Cardiac septum (tissue), 1 donor: Measurements from ENCODE around the gene UNKL. TPM values are rescaled to one million over a fixed set of nuclear protein-coding genes. Genes with fewer than 3 reads are reported as not detected.
"Not testable (repeated sequence)": the region's sequence is repeated elsewhere in the genome, so short reads cannot be mapped to it uniquely, and the experiment has no call there.

ENCODE experiments used
- DNase-seq: peaks from one replicate; pipeline ENCODE4 v3.0.0-alpha.2; 2020; ENCODE audit warnings: low spot score
- intact Hi-C: fragments of 100-400 bp; cut with DNase I; formaldehyde crosslinking; loops from one replicate; pipeline ENCODE4 v1.14.0; 2022
- total RNA-seq: library from RNA; stranded (reverse); fragmentation: NEBNext Ultra II Directional; extraction: Animal tissue kit (Norgen Biotek cat#: 25700); gene quantifications from one replicate; pipeline ENCODE4 v1.2.1, GENCODE V29; 2021
- donor health status: DM: no; HTN: no; CAD: no.

Gene UNKL
- total RNA-seq, 1 donor from 2014 or later, result 7.4 TPM

DNA sequence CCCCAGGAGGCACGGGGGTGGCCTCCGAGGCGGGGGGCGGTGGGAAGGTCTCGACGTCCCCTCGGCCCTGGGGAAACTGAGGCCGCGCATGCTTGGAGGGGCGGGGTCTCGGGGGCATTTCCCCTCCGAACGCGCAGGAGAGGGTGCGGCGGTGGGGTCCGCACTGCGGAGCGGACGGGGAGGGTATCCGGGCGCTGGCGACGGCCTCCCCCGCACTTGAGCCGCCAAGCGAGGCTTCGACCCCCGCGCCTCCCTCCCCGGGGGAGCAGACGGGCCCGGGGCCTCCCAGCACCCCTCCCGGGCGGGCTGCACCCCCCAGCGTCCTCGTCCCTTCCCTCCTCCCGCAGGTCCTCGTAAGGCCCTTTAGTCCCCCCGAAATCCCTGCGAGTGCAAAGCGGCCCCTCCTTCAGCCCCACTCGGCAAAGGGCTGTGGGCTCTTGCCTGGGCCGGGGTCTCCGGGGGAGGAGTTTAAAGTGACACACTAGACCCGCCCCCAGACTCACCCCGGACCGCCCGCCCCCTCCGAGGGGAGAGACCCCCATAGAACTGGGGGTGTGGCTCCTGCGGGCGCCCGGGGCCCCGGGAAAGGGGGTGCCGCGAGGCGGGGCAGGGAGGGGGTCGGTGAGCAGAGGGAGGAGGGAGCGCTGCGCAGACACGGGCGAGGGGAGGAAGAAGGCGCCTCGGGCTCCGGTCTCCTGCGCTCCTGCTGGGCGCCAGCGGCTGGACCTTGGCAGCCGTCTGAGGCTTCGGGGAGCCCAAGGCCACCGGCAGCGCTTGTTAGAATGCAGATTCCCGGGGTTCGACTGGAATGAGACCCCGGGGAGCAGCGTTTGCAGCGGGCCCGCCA is 80.4 kb downstream of the UNKL start:
- DNase-seq, result no peak
- intact Hi-C loops, result loop anchor here (10.0 kb wide), 1 partner anchor 59 kb away; no protein-coding TSS in a partner anchor

DNA sequence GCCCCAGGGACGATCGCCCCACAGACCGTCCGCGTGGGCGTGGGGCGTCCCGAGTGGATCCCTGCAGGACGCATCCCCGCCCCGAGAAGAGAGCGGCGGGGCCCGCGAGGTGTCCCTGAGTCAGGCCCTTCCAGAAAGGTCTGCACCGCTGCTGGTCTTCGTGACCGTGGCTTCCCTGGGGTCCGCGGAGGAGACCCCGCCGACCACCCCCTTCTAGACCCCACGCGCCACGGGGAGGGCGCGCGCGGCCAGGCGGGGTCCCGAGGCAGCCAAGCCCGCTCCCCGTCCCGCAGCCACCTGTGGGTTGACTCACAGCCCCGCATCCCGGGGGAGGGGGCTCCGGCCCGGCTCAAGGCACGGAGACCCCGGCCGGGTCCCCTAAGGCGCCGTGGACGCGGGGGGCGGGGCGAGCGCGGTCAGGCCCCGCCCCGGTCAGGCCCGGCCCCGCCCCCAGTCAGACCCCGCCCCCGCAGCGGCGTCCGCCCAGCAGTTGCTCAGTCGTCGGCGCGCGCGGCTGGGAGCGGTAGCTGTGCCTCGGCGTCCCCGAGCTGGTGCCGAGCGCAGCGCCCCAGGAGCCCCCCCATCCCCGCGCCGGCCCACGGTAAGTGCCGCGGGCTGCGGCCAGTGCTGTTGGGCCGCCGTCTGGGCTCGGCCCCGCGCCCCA is 81.2 kb downstream of the UNKL start, which contains the start of gene BAIAP3:
Gene BAIAP3 (plus strand): TSS at position 497 of the 664 bp plus-strand sequence. CDS start 4,905 bp downstream, outside the sequence.
- DNase-seq, result no peak
- intact Hi-C loops, result loop anchor here (10.0 kb wide), 1 partner anchor 58 kb away; no protein-coding TSS in a partner anchor

GRCh38 chr16:1332618-1333148 is 81.8 kb downstream of the UNKL start:
- DNase-seq, result no peak
- intact Hi-C loops, result loop anchor here (10.0 kb wide), 1 partner anchor 58 kb away; no protein-coding TSS in a partner anchor

DNA sequence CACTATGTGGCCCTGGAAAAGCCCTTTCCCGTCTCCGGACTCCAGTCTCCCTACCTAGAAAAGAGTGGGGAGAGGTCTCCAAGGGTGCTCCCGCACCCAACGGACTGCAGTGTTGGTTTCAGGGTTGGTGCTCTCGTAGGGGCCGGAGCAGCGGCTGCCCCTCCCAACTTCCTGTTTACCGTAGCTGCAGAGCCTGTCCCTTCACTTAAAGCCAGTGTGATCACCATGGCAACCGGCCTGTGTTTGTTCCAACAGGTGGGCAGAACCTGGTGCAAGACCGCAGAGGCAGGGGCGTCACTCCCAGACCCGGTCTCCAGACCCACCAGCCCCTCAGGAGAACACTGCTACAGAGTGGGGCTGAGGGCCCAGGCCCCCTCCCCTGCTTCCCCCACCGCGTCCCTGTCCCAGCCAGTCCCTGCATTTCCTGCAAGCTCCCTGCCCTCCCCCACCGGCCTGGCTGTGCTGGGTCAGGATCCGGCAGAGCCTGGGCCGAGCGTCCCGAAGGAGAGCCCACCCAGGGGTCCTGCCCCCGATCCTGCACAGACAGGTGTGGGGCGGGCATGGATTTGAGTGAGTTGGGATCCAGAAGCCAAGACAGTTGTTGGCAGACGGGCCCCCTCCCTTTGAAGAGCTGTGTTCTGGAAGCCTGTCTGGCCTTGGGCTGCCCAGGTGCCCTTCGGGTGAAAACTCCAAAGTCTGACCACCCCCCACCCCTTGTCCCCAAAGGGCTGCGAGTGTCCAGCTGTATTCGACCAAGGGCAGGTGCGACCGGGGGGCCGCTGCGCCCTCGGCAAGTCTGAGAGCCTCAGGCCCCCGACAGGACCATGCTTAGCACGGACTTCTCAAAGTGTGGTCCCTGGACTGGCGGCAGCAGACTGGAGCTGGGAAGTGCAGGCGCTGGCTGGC is 82.5 kb downstream of the UNKL start:
- DNase-seq, result no peak
- intact Hi-C loops, result loop anchor here (10.0 kb wide), 1 partner anchor 57 kb away; no protein-coding TSS in a partner anchor

GRCh38 chr16:1330931-1331711 is 83.4 kb downstream of the UNKL start:
- intact Hi-C loops, result loop anchor here (10.0 kb wide), 1 partner anchor 56 kb away; no protein-coding TSS in a partner anchor
- no peak for DNase-seq

GRCh38 chr16:1330260-1330914 is 84.1 kb downstream of the UNKL start:
- DNase-seq, result no peak
- intact Hi-C loops, result loop anchor here (10.0 kb wide), 1 partner anchor 56 kb away; no protein-coding TSS in a partner anchor

DNA sequence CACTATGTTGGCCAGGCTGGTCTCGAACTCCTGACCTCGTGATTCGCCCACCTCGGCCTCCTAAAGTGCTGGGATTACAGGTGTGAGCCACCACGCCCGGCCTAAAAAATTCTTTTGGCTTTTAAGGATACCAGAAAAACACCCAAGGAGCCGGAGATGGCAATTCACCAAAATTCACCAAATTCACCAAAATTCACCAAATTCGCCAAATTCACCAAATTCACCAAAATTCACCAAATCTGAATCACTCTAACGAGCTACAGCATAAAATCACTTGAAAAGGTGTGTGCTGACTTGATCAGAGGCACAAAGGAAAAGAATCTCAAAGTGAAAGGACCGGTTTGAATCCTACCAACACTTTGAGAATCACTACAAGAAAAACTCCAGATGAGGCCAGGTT is 85.5 kb downstream of the UNKL start:
- DNase-seq, intact Hi-C loops: not testable (repeated sequence)

DNA sequence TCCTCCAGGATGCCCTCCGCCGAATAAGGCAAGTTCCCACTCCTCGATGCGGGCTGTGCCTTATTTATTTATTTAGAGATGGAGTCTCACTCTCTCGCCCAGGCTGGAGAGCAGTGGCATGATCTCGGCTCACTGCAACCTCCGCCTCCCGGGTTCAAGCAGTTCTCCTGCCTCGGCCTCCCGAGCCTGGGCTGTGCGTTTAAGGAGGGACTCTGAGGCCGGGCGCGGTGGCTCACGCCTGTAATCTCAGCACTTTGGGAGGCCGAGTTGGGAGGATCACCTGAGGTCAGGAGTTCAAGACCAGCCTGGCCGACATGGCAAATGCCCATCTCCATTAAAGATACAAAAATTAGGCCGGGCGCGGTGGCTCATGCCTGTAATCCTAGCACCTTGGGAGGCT is 86.4 kb downstream of the UNKL start:
- DNase-seq, intact Hi-C loops: not testable (repeated sequence)

DNA sequence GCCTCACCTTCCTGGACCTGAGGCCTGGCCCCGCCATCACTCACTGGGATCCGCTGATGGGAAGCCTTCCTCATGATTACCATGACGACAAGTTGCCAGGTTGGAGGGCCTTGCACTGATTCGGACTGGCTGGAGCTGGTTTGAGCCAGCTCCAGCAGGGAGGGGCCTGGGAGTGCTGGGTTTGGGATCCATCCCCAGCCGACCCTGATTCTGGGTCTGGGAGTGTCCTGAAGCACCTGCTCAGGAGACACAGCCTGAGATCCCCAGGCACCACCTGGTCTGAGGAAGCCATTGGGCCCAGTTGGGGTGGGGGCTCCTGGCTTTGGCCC is 86.9 kb downstream of the UNKL start:
- intact Hi-C loops, result no loop called here
- DNase-seq, result no peak

DNA sequence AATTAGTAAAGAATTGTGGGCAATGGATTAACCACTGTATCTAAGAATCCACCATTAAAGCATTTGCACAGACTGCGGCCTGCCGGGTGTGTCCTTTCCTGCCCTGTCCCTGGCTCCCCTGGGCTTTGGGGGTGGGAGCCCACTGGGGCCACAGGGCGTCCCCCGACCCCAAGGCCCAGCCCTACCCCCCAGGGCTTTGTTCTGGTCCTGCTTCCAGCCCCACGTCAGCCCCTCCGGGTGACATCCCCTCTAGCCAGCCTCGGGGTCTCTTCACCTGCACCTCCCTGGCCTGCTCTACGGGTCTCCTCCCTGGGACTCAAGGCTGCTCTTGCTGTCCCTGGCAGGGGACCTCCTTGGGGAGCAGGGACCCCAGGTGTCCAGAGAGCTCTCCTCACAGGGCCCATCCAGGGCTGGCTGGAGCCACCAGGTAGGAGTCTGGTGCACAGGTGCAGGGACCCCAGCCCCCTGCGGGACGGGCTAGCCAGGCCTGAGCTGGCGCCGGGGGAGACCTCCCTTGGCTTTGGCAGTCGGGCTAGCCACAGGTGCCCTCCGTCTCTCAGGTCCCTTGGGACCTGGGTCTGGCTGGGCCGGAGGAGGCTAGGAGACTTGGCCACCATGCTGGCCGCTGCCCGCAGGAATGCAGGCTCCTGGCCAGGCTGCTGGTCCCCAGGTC is 87.4 kb downstream of the UNKL start:
- intact Hi-C loops, result no loop called here
- DNase-seq, result no peak

DNA sequence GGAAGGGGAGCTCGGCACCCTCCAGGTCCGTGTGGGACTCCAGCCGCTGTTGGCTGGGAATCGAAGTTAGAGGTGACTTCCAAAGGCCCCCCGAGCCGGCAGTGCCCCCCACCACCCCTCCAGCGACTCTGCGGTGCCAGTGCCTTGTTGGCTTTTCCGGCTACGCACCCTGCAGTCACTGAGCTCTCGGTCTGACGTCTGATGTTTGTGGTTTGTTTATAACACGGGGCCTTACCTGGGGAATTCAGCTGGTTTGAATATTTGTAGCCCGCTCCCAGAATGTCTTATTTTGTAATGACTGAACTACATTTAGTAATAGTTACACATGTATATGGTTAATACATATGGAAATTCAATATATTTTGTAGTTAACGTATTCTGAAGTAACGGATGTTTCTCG is 88.1 kb downstream of the UNKL start:
- DNase-seq, result no peak
- intact Hi-C loops, result no loop called here

DNA sequence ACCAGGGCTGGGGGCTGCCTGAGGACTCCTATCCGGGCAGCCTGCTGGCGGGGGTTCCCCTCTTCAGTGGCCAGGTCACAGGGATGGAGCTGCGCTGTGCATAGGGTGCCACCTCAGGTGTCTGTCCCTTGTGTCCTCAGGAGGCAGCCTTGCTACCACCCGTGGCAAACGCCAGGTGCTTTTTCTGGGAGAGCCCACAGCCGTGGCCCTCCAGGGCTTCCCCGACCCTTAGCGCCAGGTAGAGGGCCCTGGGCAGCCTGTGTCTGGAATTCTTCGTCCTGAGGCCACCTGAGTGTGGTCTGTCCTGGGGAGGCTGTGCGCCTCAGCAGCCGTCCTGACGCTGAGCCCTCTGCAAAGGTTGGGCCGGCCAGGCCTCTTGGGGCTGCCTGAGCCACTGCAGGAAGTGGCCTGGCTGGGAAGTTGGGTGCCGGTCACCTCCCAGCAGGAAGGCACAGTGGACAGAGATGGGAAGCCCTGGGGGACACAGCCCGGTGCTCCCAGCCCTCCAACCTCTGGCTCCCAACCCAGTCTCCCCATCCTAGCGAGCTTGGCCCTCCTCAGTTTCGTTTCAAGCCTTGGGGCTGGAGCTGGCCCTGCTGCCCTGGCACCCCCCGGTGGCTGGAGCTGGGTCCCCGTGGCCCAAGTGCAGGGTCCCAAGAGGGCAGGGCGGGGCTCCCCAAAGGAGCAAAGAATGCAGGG is 88.7 kb downstream of the UNKL start:
- no peak for DNase-seq

GRCh38 chr16:1325261-1325660 is 89.2 kb downstream of the UNKL start:
- no peak for DNase-seq
- intact Hi-C loops, result no loop called here

More for the DNA sequence above, 88.7 kb downstream of the UNKL start:
- intact Hi-C loops, result no loop called here

GRCh38 chr16:1324286-1324826 is 90.1 kb downstream of the UNKL start:
- DNase-seq, result no peak
- intact Hi-C loops, result no loop called here

DNA sequence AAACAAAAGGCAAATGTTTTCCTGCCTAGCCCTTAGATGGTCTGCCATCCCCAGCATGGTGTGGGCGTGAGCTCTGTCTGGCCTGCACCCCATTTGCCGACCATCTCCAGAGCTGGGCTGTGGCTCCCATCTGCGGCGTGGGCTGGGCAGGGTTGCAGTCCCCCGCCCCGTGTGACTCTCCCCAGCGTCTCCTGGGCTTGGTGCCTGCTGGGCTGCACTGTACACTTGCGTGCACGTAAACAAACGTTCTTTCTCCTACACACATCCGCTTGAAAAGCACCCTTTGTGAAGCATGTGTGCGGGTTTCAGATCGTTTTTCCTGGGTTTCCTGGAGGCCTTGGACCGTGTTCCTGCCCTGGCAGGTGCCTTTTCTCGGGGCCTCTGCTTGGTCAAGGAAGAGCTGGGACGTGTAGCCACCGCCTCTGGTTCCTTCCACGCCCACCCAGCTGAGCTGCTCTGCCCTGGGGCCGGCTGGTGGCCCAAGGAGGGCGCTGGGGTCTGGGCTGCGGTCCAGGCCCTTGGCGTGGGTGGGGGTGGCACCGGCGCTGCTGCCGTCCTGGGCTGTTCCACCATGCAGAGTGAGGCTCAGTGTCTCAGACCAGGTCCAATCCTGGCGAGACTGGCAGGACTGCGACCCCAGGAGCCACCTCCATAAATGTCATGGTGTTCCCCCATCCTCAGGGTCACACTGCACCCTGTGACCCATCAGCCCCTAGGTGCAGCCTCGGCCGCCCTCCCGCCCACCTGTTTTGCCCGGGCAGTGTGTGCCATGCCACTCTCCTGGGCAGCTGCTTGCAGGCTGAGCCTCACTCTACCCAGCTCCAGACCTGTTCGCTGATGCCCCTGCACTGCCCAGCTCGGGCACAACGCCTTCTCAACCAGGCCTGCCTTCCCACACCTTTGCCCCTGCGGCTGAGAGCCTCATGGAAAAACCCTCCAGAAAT is 90.9 kb downstream of the UNKL start:
- intact Hi-C loops, result no loop called here
- no peak for DNase-seq

- intact Hi-C loops, result no loop called here
- DNase-seq, result no peak
These were observed 92.1 kb downstream of the UNKL start for GRCh38 chr16:1322407-1322806.
